Nephron progenitor cell (in vitro differentiated cells): ENCODE results near the gene BEST2.

ENCODE experiments used
- DNase-seq: peaks from one replicate; pipeline ENCODE4 v3.0.0; 2021
- H3K27ac Mint-ChIP-seq: 2 replicates; pipeline ENCODE4 v1.8.0; 2021; ENCODE audit warnings: mild to moderate bottlenecking, moderate library complexity, mixed read lengths
- H3K27me3 Mint-ChIP-seq: 2 replicates; pipeline ENCODE4 v1.8.0; 2021; ENCODE audit warnings: mild to moderate bottlenecking, low read depth, mixed read lengths; ENCODE audit not compliant: poor library complexity
- H3K36me3 Mint-ChIP-seq: 2 replicates; pipeline ENCODE4 v1.8.0; 2021; ENCODE audit warnings: low read depth, mixed read lengths
- H3K4me1 Mint-ChIP-seq: 2 replicates; pipeline ENCODE4 v1.8.0; 2021; ENCODE audit warnings: mixed read lengths
- H3K4me3 Mint-ChIP-seq: 2 replicates; pipeline ENCODE4 v1.8.0; 2021; ENCODE audit warnings: mild to moderate bottlenecking, moderate library complexity, mixed read lengths
- H3K9me3 Mint-ChIP-seq: 2 replicates; pipeline ENCODE4 v1.8.0; 2021; ENCODE audit warnings: mild to moderate bottlenecking, moderate library complexity, mixed read lengths
- TF ChIP-seq, protein P1 (sequence below): fragments of 200-600 bp; sonication (generic); IDR thresholded peaks from 2 replicates; pipeline ENCODE4 v1.5.0; 2021; ENCODE audit warnings: antibody characterized with exemption

BEST2 gene

GRCh38 chr19:12777217-12778016 is 25.8 kb downstream of the BEST2 start:
- H3K27ac Mint-ChIP-seq, result no peak overlapping the region
- no peaks in the 10 kb centered on the region for H3K9me3 Mint-ChIP-seq
- H3K4me1 Mint-ChIP-seq, result peaks cover 28% of the 10 kb centered on the region
- TF ChIP-seq, protein P1, sequence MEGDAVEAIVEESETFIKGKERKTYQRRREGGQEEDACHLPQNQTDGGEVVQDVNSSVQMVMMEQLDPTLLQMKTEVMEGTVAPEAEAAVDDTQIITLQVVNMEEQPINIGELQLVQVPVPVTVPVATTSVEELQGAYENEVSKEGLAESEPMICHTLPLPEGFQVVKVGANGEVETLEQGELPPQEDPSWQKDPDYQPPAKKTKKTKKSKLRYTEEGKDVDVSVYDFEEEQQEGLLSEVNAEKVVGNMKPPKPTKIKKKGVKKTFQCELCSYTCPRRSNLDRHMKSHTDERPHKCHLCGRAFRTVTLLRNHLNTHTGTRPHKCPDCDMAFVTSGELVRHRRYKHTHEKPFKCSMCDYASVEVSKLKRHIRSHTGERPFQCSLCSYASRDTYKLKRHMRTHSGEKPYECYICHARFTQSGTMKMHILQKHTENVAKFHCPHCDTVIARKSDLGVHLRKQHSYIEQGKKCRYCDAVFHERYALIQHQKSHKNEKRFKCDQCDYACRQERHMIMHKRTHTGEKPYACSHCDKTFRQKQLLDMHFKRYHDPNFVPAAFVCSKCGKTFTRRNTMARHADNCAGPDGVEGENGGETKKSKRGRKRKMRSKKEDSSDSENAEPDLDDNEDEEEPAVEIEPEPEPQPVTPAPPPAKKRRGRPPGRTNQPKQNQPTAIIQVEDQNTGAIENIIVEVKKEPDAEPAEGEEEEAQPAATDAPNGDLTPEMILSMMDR, result peak; percentile 94
- peak overlapping the region; percentile 85 for H3K4me3 Mint-ChIP-seq
- peaks cover 10% of the 10 kb centered on the region for H3K27me3 Mint-ChIP-seq
- peak; percentile 91 for DNase-seq
- H3K36me3 Mint-ChIP-seq, result no peaks in the 10 kb centered on the region

GRCh38 chr19:12778017-12778904 is 26.7 kb downstream of the BEST2 start:
- peaks cover 6% of the 10 kb centered on the region for H3K27me3 Mint-ChIP-seq
- H3K4me3 Mint-ChIP-seq, result peak overlapping the region; percentile 85
- peaks cover 29% of the 10 kb centered on the region for H3K4me1 Mint-ChIP-seq
- DNase-seq, result peak; percentile 54
- TF ChIP-seq, protein P1, result no peak
- H3K9me3 Mint-ChIP-seq, result no peaks in the 10 kb centered on the region
- no peak overlapping the region for H3K27ac Mint-ChIP-seq
- no peaks in the 10 kb centered on the region for H3K36me3 Mint-ChIP-seq

DNA sequence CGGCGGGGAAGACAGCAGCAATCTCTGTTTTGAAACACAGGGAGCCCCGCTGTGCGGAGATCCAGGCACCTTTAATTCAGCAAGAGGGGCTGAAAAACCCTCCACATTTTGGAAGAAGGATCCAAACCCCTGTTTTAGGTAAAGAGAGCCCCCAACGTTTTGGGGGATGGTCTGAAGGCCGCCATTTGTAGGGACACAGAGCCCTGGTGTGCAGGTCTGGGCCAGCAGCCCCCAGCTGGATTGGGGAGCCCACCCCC is 27.2 kb downstream of the BEST2 start:
- TF ChIP-seq, protein P1, result no peak
- Mint-ChIP-seq H3K4me3 (peak overlapping the region; percentile 85), H3K27ac (no peak overlapping the region), H3K4me1 (peaks cover 33% of the 10 kb centered on the region), H3K36me3 (no peaks in the 10 kb centered on the region), H3K9me3 (no peaks in the 10 kb centered on the region), H3K27me3 (peaks cover 4% of the 10 kb centered on the region)
- DNase-seq, result no peak

DNA sequence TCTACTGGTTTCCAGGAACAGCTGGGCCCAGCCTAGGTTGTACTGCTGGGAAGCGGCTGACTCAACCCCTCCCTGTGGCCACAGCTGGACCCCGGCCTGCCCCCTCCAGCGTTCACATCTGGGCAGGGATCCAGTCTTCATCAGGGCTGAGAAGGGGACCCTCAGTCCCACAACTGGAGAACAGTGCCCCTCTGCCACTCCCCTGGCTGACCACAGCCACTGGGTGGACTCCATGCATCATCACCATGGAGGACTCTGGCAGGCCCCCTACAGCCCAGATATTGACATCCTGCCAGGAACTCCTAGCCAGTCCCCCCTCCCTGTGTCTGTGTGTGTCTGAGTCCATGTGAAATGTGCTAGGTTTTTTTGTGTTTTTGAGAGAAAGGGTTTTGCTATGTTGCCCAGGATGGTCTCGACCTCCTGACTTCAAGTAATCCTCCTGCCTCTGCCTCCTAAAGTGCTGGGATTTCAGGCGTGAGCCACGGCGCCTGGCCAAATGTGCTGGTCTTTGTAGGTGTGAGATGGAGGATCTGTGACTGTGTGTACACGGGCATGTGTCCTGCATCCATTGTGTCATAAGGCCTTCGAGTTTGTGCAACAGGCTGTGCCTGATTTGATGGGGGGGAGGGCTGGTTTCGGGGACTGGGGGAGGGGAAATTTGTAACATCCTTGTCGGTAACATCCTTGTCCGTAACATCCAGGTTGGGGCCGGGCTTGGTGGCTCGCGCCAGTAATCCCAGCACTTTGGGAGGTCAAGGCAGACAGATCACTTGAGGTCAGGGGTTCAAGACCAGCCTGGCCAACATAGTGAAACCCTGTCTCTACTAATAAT is 27.8 kb downstream of the BEST2 start:
- H3K27me3 Mint-ChIP-seq, result peaks cover 4% of the 10 kb centered on the region
- H3K9me3 Mint-ChIP-seq, result no peaks in the 10 kb centered on the region
- H3K36me3 Mint-ChIP-seq, result no peaks in the 10 kb centered on the region
- peaks cover 33% of the 10 kb centered on the region for H3K4me1 Mint-ChIP-seq
- no peak for DNase-seq
- peak overlapping the region; percentile 53 for H3K27ac Mint-ChIP-seq
- peak overlapping the region; percentile 65 for H3K4me3 Mint-ChIP-seq
- TF ChIP-seq, protein P1, result no peak

- no peaks in the 10 kb centered on the region for H3K36me3 Mint-ChIP-seq
- no peak for DNase-seq
- no peaks in the 10 kb centered on the region for H3K27me3 Mint-ChIP-seq
- TF ChIP-seq, protein P1, result no peak
- peak overlapping the region; percentile 83 for H3K4me3 Mint-ChIP-seq
- peak overlapping the region; percentile 97 for H3K27ac Mint-ChIP-seq
- no peaks in the 10 kb centered on the region for H3K9me3 Mint-ChIP-seq
- H3K4me1 Mint-ChIP-seq, result peaks cover 30% of the 10 kb centered on the region
Measured at GRCh38 chr19:12782174-12782423, 30.5 kb downstream of the BEST2 start.
